ENCODE results near the gene GRHL1. TPM values are rescaled to one million over a fixed set of nuclear protein-coding genes. Genes with fewer than 3 reads are reported as not detected.

Gene GRHL1
- total and polyA plus RNA-seq, 2 donors (not counting 1 experiment from before 2014, with no cell fraction given), result 0.25 to 0.76 TPM

DNA sequence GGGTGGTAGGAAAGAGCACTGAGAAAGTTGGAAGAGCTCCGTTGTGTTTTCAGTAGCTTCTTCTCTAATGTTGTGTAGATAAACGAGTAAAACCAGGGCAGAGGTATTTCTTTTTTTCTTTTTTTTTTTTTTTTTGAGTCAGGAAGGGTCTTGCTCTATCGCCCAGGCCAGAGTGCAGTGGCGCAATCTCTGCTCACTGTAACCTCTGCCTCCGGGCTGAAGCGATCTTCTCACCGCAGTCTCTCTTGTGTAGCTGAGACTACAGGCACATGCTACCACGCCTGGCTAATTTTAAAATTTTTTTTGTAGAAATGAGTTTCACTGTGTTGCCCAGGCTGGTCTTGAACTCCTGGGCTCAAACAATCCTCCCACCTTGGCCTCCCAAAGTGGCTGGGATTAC, 6.6 kb downstream of the GRHL1 start:
- DNase-seq (no peak), ATAC-seq (ENCODE audit: low read depth) (no peak)
- Histone ChIP-seq H4K20me1 (ENCODE audit: control insufficient read depth, insufficient read depth, low read length, poor library complexity, severe bottlenecking) (no peaks in the 10 kb centered on the region), H3K27me3 (replicated peaks in 1 of 4; ENCODE audit: control extremely low read depth in 1 of 4, control insufficient read depth in 3 of 4, insufficient read depth in 4 of 4, low read length in 3 of 4) (peaks cover 0 to 19% (median 14%) of the 10 kb centered on the region in 4 experiments), H2AFZ (ENCODE audit: insufficient read depth, low read depth, low read length, poor library complexity, severe bottlenecking) (no peak overlapping the region), H3K4me2 (replicated peaks; ENCODE audit: low read depth, low read length, poor library complexity, severe bottlenecking) (no peak overlapping the region), H3K79me2 (ENCODE audit: control insufficient read depth, insufficient read depth, low read length) (no peaks in the 10 kb centered on the region), H3K9me3 (ENCODE audit: control extremely low read depth in 1 of 3, control insufficient read depth in 2 of 3, insufficient read depth in 1 of 3, low read length in 2 of 3) (no peaks in the 10 kb centered on the region), H3K9ac (ENCODE audit: low read length) (no peak overlapping the region), H3K36me3 (replicated peaks in 1 of 2; ENCODE audit: control extremely low read depth in 1 of 2, control insufficient read depth in 1 of 2, extremely low read depth in 1 of 2, insufficient read depth in 2 of 2, low read length in 1 of 2) (no peaks in the 10 kb centered on the region), H3K4me3 (ENCODE audit: control extremely low read depth in 1 of 5, extremely low read depth in 1 of 5, insufficient read depth in 1 of 5, low read depth in 2 of 5, low read length in 4 of 5) (no peak overlapping the region), H3K27ac (ENCODE audit: low read length in 2 of 2) (no peak overlapping the region), H3K4me1 (ENCODE audit: control insufficient read depth in 2 of 2, insufficient read depth in 2 of 2, low read length in 2 of 2) (peaks cover 0 to under 1% of the 10 kb centered on the region in 2 donors)
- H3K27ac Mint-ChIP-seq, result no peak overlapping the region
- TF ChIP-seq EZH2 (IDR thresholded peaks at IDR 0.05; ENCODE audit: borderline replicate concordance, insufficient read depth, low read depth, low read length, poor library complexity, severe bottlenecking), result no peak
- TF ChIP-seq, protein P1, sequence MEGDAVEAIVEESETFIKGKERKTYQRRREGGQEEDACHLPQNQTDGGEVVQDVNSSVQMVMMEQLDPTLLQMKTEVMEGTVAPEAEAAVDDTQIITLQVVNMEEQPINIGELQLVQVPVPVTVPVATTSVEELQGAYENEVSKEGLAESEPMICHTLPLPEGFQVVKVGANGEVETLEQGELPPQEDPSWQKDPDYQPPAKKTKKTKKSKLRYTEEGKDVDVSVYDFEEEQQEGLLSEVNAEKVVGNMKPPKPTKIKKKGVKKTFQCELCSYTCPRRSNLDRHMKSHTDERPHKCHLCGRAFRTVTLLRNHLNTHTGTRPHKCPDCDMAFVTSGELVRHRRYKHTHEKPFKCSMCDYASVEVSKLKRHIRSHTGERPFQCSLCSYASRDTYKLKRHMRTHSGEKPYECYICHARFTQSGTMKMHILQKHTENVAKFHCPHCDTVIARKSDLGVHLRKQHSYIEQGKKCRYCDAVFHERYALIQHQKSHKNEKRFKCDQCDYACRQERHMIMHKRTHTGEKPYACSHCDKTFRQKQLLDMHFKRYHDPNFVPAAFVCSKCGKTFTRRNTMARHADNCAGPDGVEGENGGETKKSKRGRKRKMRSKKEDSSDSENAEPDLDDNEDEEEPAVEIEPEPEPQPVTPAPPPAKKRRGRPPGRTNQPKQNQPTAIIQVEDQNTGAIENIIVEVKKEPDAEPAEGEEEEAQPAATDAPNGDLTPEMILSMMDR (IDR thresholded peaks at IDR 0.05), result no peak
- peaks cover 34% of the 10 kb centered on the region for H3K27me3 Mint-ChIP-seq
- peaks cover under 1% of the 10 kb centered on the region for H3K4me1 Mint-ChIP-seq
- ChIA-PET POLR2A (no interaction called here), CTCF (interaction anchor here (0.9 to 4.1 kb wide), 2 partner anchors 26 to 38 kb away, joined by 3 to 17 read pairs; no protein-coding TSS in a partner anchor)
- WGBS (ENCODE audit: insufficient coverage), result 92% methylated on average over 5 of the region's 8 CpGs
- intact Hi-C loops (cut with micrococcal nuclease), result no loop called here
- no peaks in the 10 kb centered on the region for H3K9me3 Mint-ChIP-seq (ENCODE audit: insufficient read depth)
- H3K4me3 Mint-ChIP-seq, result no peak overlapping the region

DNA sequence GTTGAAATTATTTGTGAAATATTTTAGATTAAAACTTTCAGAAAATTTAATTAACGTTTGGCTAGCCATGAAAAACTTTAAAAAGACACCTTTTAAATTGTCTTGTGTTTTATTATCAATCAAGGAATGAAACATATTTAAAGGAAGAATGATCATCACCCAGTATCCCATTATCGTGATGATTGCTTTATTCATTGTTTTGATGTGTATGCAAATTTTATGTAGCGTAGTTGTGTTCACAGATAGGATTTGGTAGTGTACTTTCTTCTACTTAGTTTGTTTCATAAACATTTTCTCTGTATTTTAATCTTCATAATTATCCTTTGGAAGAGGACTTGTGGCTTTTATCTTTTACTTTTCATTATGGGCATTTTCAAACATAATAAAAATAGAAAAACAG, 7.8 kb downstream of the GRHL1 start:
- Histone ChIP-seq H3K4me2 (replicated peaks; ENCODE audit: low read depth, low read length, poor library complexity, severe bottlenecking) (no peak overlapping the region), H3K27me3 (replicated peaks in 1 of 4; ENCODE audit: control extremely low read depth in 1 of 4, control insufficient read depth in 3 of 4, insufficient read depth in 4 of 4, low read length in 3 of 4) (peaks cover 0 to 17% (median 9%) of the 10 kb centered on the region in 4 experiments), H2AFZ (ENCODE audit: insufficient read depth, low read depth, low read length, poor library complexity, severe bottlenecking) (no peak overlapping the region), H3K79me2 (ENCODE audit: control insufficient read depth, insufficient read depth, low read length) (no peaks in the 10 kb centered on the region), H3K4me3 (ENCODE audit: control extremely low read depth in 1 of 5, extremely low read depth in 1 of 5, insufficient read depth in 1 of 5, low read depth in 2 of 5, low read length in 4 of 5) (no peak overlapping the region), H3K4me1 (ENCODE audit: control insufficient read depth in 2 of 2, insufficient read depth in 2 of 2, low read length in 2 of 2) (no peaks in the 10 kb centered on the region), H3K9me3 (ENCODE audit: control extremely low read depth in 1 of 3, control insufficient read depth in 2 of 3, insufficient read depth in 1 of 3, low read length in 2 of 3) (no peaks in the 10 kb centered on the region), H3K27ac (ENCODE audit: low read length in 2 of 2) (no peak overlapping the region), H3K9ac (ENCODE audit: low read length) (no peak overlapping the region), H4K20me1 (ENCODE audit: control insufficient read depth, insufficient read depth, low read length, poor library complexity, severe bottlenecking) (no peaks in the 10 kb centered on the region), H3K36me3 (replicated peaks in 1 of 2; ENCODE audit: control extremely low read depth in 1 of 2, control insufficient read depth in 1 of 2, extremely low read depth in 1 of 2, insufficient read depth in 2 of 2, low read length in 1 of 2) (no peaks in the 10 kb centered on the region)
- WGBS (ENCODE audit: insufficient coverage), result no CpG with 5 or more reads among the region's 3 CpGs
- peaks cover 26% of the 10 kb centered on the region for H3K27me3 Mint-ChIP-seq
- H3K4me1 Mint-ChIP-seq, result no peaks in the 10 kb centered on the region
- no peak for DNase-seq
- no peak for TF ChIP-seq EZH2 (IDR thresholded peaks at IDR 0.05; ENCODE audit: borderline replicate concordance, insufficient read depth, low read depth, low read length, poor library complexity, severe bottlenecking)
- TF ChIP-seq, protein P1 (IDR thresholded peaks at IDR 0.05), result no peak
- intact Hi-C loops (cut with micrococcal nuclease), result no loop called here
- H3K4me3 Mint-ChIP-seq, result no peak overlapping the region
- no peak overlapping the region for H3K27ac Mint-ChIP-seq
- POLR2A ChIA-PET, result no interaction called here
- no peak for ATAC-seq (ENCODE audit: low read depth)
- CTCF ChIA-PET, result no interaction called here
- H3K9me3 Mint-ChIP-seq (ENCODE audit: insufficient read depth), result no peaks in the 10 kb centered on the region
